Fibroblast of villous mesenchyme (primary cell): Measurements from ENCODE around the gene TTLL11. TPM values are rescaled to one million over a fixed set of nuclear protein-coding genes. Genes with fewer than 3 reads are reported as not detected.

Source experiments
- DNase-seq: peaks from one replicate; pipeline ENCODE4 v3.0.0-alpha.2; 2010; ENCODE audit warnings: low read depth
- H3K4me3 ChIP-seq: 2 replicates; pipeline ENCODE4 v1.5.1; 2011; ENCODE audit warnings: low read depth, mild to moderate bottlenecking, low read length
- total RNA-seq: library from RNA; depleted of rRNA; stranded (reverse); fragments of >200 nt; gene quantifications from 2 replicates; pipeline ENCODE4 v1.2.3, GENCODE V29; 2012
- TF ChIP-seq, protein P1 (sequence below): IDR thresholded peaks from 2 replicates; pipeline ENCODE4 v1.5.1; 2012; ENCODE audit warnings: low read depth, mild to moderate bottlenecking, low read length; ENCODE audit not compliant: insufficient read depth

The TTLL11 gene
- total RNA-seq, 1 donor, result 4.3 TPM

GRCh38 chr9:122057211-122057610 lies 35.9 kb downstream of the TTLL11 start:
- TF ChIP-seq, protein P1, sequence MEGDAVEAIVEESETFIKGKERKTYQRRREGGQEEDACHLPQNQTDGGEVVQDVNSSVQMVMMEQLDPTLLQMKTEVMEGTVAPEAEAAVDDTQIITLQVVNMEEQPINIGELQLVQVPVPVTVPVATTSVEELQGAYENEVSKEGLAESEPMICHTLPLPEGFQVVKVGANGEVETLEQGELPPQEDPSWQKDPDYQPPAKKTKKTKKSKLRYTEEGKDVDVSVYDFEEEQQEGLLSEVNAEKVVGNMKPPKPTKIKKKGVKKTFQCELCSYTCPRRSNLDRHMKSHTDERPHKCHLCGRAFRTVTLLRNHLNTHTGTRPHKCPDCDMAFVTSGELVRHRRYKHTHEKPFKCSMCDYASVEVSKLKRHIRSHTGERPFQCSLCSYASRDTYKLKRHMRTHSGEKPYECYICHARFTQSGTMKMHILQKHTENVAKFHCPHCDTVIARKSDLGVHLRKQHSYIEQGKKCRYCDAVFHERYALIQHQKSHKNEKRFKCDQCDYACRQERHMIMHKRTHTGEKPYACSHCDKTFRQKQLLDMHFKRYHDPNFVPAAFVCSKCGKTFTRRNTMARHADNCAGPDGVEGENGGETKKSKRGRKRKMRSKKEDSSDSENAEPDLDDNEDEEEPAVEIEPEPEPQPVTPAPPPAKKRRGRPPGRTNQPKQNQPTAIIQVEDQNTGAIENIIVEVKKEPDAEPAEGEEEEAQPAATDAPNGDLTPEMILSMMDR, result no peak
- DNase-seq, result no peak
- no peak overlapping the region for H3K4me3 ChIP-seq

GRCh38 chr9:122056484-122056883 lies 36.6 kb downstream of the TTLL11 start:
- DNase-seq, result peak; percentile 5
- TF ChIP-seq, protein P1, result no peak
- no peak overlapping the region for H3K4me3 ChIP-seq

GRCh38 chr9:122055701-122056100 lies 37.4 kb downstream of the TTLL11 start:
- TF ChIP-seq, protein P1, result no peak
- no peak overlapping the region for H3K4me3 ChIP-seq
- no peak for DNase-seq

GRCh38 chr9:122053567-122054350 lies 39.3 kb downstream of the TTLL11 start:
- TF ChIP-seq, protein P1, result no peak
- no peak overlapping the region for H3K4me3 ChIP-seq
- no peak for DNase-seq

DNA sequence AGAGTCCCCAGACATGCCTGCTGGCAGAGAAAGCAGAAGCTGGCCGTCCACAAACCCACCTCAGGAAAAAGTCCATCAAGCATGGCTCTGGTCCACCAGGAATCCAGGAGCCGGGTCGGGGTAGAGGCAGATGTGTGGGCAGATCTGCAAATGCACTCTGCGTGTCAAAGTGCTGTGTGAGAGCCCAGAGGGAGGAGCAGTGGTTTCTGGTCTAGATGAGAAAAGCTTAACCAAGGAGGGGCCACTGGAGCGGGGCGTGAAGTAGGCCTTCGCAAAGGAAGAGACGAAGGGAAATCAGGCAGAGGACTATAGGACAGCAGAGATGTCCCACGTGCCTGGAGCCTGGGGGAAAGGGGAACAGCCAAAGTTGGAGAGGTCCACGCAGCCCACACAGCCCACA lies 40.0 kb downstream of the TTLL11 start:
- DNase-seq, result no peak
- no peak overlapping the region for H3K4me3 ChIP-seq
- TF ChIP-seq, protein P1, result no peak

DNA sequence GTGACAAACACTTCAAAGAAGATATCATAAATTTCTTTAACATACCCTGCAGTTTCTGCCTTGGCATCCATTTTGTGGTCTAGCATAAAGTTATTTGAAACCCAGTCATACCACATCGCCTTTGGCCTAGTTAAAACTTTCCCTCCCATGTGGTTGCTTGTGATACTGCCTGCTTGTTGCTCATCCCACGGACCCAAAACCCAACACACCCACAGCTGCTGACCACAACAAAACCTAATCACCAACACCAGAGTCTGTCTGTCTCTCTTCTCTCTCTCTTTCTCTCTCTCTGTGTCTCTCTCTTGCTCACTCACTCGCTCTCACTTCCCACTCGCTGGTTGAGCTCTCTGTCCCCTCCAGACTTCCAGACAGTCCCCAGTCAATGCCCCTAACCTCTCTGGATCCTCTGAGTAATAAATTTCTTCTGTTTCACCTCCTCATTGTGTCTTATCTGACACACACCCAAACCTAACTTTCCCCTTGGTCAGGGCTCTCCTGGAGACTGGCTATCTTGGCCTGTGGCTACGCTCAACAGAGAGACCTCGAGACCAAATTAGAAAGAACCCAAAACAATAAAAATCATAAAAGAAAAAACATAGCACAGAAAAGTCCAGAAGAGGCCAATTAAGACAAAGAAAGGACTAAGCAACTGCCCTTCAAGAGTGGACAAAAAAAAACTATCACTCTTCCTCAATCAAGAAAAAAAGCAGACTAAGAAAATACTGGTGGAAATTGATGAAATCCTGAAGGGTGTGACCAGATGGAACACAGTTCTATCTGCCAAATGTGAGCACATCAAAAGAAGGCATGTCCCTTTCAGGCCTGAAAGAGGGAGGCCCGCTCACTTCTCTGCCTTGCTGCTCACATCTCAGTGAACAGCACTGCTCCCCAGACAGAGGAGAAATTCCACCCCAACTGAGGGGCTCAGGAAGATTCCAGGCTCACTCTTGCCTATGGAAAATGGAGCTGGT lies 41.5 kb downstream of the TTLL11 start:
- peak; percentile 25 for DNase-seq
- H3K4me3 ChIP-seq, result no peak overlapping the region
- TF ChIP-seq, protein P1, result no peak
